T-helper 1 cell (primary cell): ENCODE data around the gene COQ5.
A peak's percentile ranks its signal among the peaks of the same experiment; 100 is the strongest.
"Not testable (repeated sequence)": the region's sequence is repeated elsewhere in the genome, so short reads cannot be mapped to it uniquely, and the experiment has no call there.

Source experiments
- DNase-seq, 5 donors: peaks; one replicate each; pipeline ENCODE4 v3.0.0-alpha.2; 2012 to 2020
- total RNA-seq, 4 donors: gene quantifications; one replicate each; lab custom pipeline; 2026; lab: John Stamatoyannopoulos, UW

The COQ5 gene
- total RNA-seq: 7.5 to 16.1 (median 10.2) reads per million in 4 donors

GRCh38 chr12:120528861-120529525, at the start of gene COQ5:
TSS of gene COQ5 (minus strand) at chr12:120529158. CDS start at chr12:120529141, 17 bp downstream.
- DNase-seq: peak; percentile 53 to 84 (median 68)

- no peak for DNase-seq
Measured at GRCh38 chr12:120574106-120574505, 45.1 kb upstream of the COQ5 start.

- DNase-seq: no peak
Measured at GRCh38 chr12:120573560-120573959, 44.6 kb upstream of the COQ5 start.

GRCh38 chr12:120571299-120571698, 42.3 kb upstream of the COQ5 start:
- no peak for DNase-seq

GRCh38 chr12:120563495-120563894, 34.5 kb upstream of the COQ5 start:
- no peak for DNase-seq

- DNase-seq: no peak
Measured at GRCh38 chr12:120562906-120563305, 33.9 kb upstream of the COQ5 start.

- DNase-seq: no peak
Measured at GRCh38 chr12:120557589-120557988, 28.6 kb upstream of the COQ5 start.

GRCh38 chr12:120554678-120555077, 25.7 kb upstream of the COQ5 start:
- DNase-seq: no peak

- no peak for DNase-seq
Measured at GRCh38 chr12:120546050-120546386, 17.1 kb upstream of the COQ5 start.

GRCh38 chr12:120544691-120545090, 15.7 kb upstream of the COQ5 start:
- no peak for DNase-seq

GRCh38 chr12:120542166-120542565, 13.2 kb upstream of the COQ5 start:
- DNase-seq: no peak

GRCh38 chr12:120540445-120540844, 11.5 kb upstream of the COQ5 start:
- DNase-seq: peak in 1 of 5 donors; percentile 33

GRCh38 chr12:120539303-120539702, 10.3 kb upstream of the COQ5 start:
- peak in 1 of 5 donors; percentile 28 for DNase-seq

GRCh38 chr12:120538281-120539156, 9.6 kb upstream of the COQ5 start:
- DNase-seq: no peak

GRCh38 chr12:120537856-120538220, 8.9 kb upstream of the COQ5 start:
- no peak for DNase-seq

GRCh38 chr12:120536064-120536791, 7.3 kb upstream of the COQ5 start:
- peak in 2 of 5 donors; percentile 37 to 44 for DNase-seq

GRCh38 chr12:120534703-120535655, 6.0 kb upstream of the COQ5 start:
- peak; percentile 19 to 60 (median 45) for DNase-seq

GRCh38 chr12:120534203-120534702, 5.3 kb upstream of the COQ5 start, which contains the start of gene RNF10:
TSS of gene RNF10 (plus strand) at chr12:120534356. CDS start at chr12:120534812, 456 bp downstream.
- peak; percentile 56 to 89 (median 69) for DNase-seq

- no peak for DNase-seq
Measured at GRCh38 chr12:120532701-120533238, 3.8 kb upstream of the COQ5 start.

- not testable (repeated sequence) for DNase-seq
Measured at GRCh38 chr12:120530418-120530761, 1.4 kb upstream of the COQ5 start.

- peak in 1 of 5 donors; percentile 17 for DNase-seq
Measured at GRCh38 chr12:120529641-120530417, 871 bp upstream of the COQ5 start.
